Esophagus (tissue), 2 donors: ENCODE measurements around the gene BTG1. TPM values are rescaled to one million over a fixed set of nuclear protein-coding genes. Genes with fewer than 3 reads are reported as not detected.

ENCODE experiments used
- H3K27ac ChIP-seq, 2 donors: one replicate each; pipeline ENCODE4 v1.5.1; 2013; ENCODE audit warnings: low read depth in 2 of 2, mild to moderate bottlenecking in 2 of 2, inconsistent platforms in 1 of 2, low read length in 1 of 2, moderate library complexity in 1 of 2
- H3K27me3 ChIP-seq, 2 donors: one replicate each; pipeline ENCODE4 v1.6.1; 2013; ENCODE audit warnings: low read length in 2 of 2, control low read depth in 1 of 2, mild to moderate bottlenecking in 1 of 2; ENCODE audit not compliant: insufficient read depth in 2 of 2, control insufficient read depth in 1 of 2
- H3K36me3 ChIP-seq, 2 donors: one replicate each; pipeline ENCODE4 v1.6.1; 2013; ENCODE audit warnings: low read length in 1 of 2; ENCODE audit not compliant: control insufficient read depth in 2 of 2, insufficient read depth in 2 of 2
- H3K4me1 ChIP-seq, 2 donors: one replicate each; pipeline ENCODE4 v1.6.1; 2013; ENCODE audit warnings: low read length in 1 of 2; ENCODE audit not compliant: control insufficient read depth in 2 of 2, insufficient read depth in 2 of 2
- H3K4me3 ChIP-seq, 2 donors: one replicate each; pipeline ENCODE4 v1.5.1; 2013; ENCODE audit warnings: low read length in 2 of 2, mild to moderate bottlenecking in 2 of 2, low read depth in 1 of 2, moderate library complexity in 1 of 2
- H3K9me3 ChIP-seq, 2 donors: one replicate each; pipeline ENCODE4 v1.6.1; 2013; ENCODE audit warnings: mild to moderate bottlenecking in 2 of 2, low read depth in 1 of 2, low read length in 1 of 2, moderate library complexity in 1 of 2; ENCODE audit not compliant: control insufficient read depth in 2 of 2, insufficient read depth in 1 of 2
- WGBS, 2 donors: extraction: QIAGEN DNeasy Blood & Tissue Kit; methylation state at CpG; one replicate each; pipeline ENCODE4 v1.1.7; 2013; 5-methylcytosine and 5-hydroxymethylcytosine counted together
- polyA plus RNA-seq, 2 donors: library from polyadenylated mRNA; stranded (reverse); fragments of 200-250 nt; gene quantifications; one replicate each; pipeline ENCODE4 v1.2.3, GENCODE V29; 2013
- donor health status: healthy with polysubstance abuse.
- donor health status: Bipolar disorder and iron deficiency.

The BTG1 gene
- polyA plus RNA-seq, 2 donors: 23.6 to 28.0 TPM

- WGBS, 2 donors: 8 to 10% methylated on average over 5 of the region's 5 CpGs
- Histone ChIP-seq H3K4me3 (peak overlapping the region in 1 of 2 donors; percentile 99), H3K4me1 (no peaks in the 10 kb centered on the region), H3K27ac (peak overlapping the region in 1 of 2 donors; percentile 40), H3K27me3 (no peaks in the 10 kb centered on the region), H3K9me3 (no peaks in the 10 kb centered on the region), H3K36me3 (no peaks in the 10 kb centered on the region)
Observed at GRCh38 chr12:92142251-92142926, 3.3 kb downstream of the BTG1 start.

- Histone ChIP-seq H3K27ac (peak overlapping the region in 1 of 2 donors; percentile 73), H3K4me1 (no peaks in the 10 kb centered on the region), H3K27me3 (no peaks in the 10 kb centered on the region), H3K9me3 (no peaks in the 10 kb centered on the region), H3K36me3 (no peaks in the 10 kb centered on the region), H3K4me3 (peak overlapping the region in 1 of 2 donors; percentile 99)
- 3 to 6% methylated on average over 3 of the region's 3 CpGs for WGBS, 2 donors
Observed at GRCh38 chr12:92141591-92142121, 4.0 kb downstream of the BTG1 start.

DNA sequence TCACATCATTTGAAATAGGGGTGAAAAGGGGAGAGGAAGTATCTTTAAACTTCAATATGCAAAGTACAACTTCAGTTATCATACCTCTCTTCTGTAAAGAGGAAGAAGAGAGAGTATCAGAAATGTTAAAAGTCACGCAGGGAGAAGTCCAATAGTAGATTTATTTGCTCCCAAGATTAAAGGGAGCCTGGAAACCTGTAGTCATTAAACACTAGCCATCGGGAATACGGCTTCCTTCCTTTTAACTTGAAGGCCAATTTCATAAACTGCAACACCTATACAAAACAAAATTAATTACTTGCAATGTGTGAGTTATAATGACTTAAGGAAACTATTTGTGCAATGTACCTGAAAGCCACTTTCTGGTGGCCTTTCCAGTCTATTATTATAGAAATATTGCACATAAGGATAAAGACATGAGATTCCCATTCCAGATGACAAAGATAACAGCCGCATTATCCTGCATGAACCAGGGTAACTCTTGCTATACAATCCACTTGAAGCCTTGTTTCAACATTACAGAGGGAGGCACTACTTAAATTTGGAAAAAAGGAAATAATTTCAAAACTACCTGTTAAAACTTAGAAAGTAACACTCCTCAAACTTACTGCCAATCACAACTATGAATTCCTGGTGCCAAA lies 4.6 kb downstream of the BTG1 start:
- H3K27ac ChIP-seq: peak overlapping the region in 1 of 2 donors; percentile 61
- no peaks in the 10 kb centered on the region for H3K9me3 ChIP-seq
- no peaks in the 10 kb centered on the region for H3K36me3 ChIP-seq
- WGBS, 2 donors: 3 to 6% methylated on average over 4 of the region's 4 CpGs
- H3K4me1 ChIP-seq: peaks cover 0 to 4% of the 10 kb centered on the region in 2 donors
- peak overlapping the region; percentile 14 to 99 for H3K4me3 ChIP-seq
- H3K27me3 ChIP-seq: no peaks in the 10 kb centered on the region

DNA sequence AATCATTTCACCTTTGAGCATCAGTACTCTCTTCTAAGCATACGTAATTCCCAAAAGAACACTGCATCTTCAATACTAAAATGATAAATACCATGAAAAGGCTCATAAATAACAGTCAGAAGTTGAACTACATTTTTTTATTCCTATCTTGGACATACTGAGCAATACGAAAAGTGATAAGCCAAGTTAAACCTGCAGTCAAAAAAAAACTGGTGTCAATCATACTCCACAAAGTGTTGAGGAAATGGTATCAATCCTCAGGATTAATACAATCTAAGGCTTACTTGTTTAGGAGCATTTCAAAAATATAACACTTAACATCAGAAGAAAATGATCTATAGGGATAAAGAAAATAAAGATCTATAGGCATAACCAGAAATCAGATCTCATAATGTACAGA lies 5.5 kb downstream of the BTG1 start:
- Histone ChIP-seq H3K27ac (peak overlapping the region in 1 of 2 donors; percentile 80), H3K9me3 (no peaks in the 10 kb centered on the region), H3K27me3 (no peaks in the 10 kb centered on the region), H3K4me3 (peak overlapping the region in 1 of 2 donors; percentile 99), H3K4me1 (peaks cover 0 to 7% of the 10 kb centered on the region in 2 donors), H3K36me3 (no peaks in the 10 kb centered on the region)
- 13 to 16% methylated on average over 2 of the region's 2 CpGs for WGBS, 2 donors

GRCh38 chr12:92139634-92140150 lies 6.0 kb downstream of the BTG1 start:
- peak overlapping the region in 1 of 2 donors; percentile 80 for H3K27ac ChIP-seq
- H3K4me3 ChIP-seq: peak overlapping the region in 1 of 2 donors; percentile 99
- H3K27me3 ChIP-seq: no peaks in the 10 kb centered on the region
- 10 to 12% methylated on average over 2 of the region's 2 CpGs for WGBS, 2 donors
- peaks cover 0 to 7% of the 10 kb centered on the region in 2 donors for H3K4me1 ChIP-seq
- no peaks in the 10 kb centered on the region for H3K9me3 ChIP-seq
- no peaks in the 10 kb centered on the region for H3K36me3 ChIP-seq

DNA sequence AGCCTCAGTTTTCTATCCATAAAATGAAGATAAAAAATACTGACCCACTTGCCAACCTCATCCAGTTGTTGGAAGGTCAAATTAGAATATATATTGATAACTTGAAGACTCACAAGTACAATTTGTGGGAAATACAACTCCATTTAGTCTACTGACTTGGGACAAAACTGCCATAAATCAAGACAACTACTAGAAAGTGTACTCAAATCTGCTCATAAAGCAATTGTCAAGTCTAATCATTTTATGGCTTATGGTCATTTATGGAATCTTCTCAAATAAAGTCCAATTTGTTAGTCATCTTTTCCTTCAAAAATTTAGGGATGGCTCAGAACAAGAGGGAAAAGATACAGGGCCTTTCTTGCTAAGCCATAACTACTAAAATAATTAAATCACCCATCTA lies 7.0 kb downstream of the BTG1 start:
- H3K4me1 ChIP-seq: peaks cover 0 to 9% of the 10 kb centered on the region in 2 donors
- peak overlapping the region in 1 of 2 donors; percentile 33 for H3K4me3 ChIP-seq
- H3K27me3 ChIP-seq: no peaks in the 10 kb centered on the region
- no peaks in the 10 kb centered on the region for H3K9me3 ChIP-seq
- no peak overlapping the region for H3K27ac ChIP-seq
- H3K36me3 ChIP-seq: no peaks in the 10 kb centered on the region

GRCh38 chr12:92138144-92138543 lies 7.5 kb downstream of the BTG1 start:
- Histone ChIP-seq H3K27me3 (no peaks in the 10 kb centered on the region), H3K4me3 (peak overlapping the region in 1 of 2 donors; percentile 33), H3K36me3 (no peaks in the 10 kb centered on the region), H3K9me3 (no peaks in the 10 kb centered on the region), H3K4me1 (peaks cover 0 to 9% of the 10 kb centered on the region in 2 donors), H3K27ac (no peak overlapping the region)
- WGBS, 2 donors: 28 to 37% methylated on average over 1 of the region's 1 CpG

DNA sequence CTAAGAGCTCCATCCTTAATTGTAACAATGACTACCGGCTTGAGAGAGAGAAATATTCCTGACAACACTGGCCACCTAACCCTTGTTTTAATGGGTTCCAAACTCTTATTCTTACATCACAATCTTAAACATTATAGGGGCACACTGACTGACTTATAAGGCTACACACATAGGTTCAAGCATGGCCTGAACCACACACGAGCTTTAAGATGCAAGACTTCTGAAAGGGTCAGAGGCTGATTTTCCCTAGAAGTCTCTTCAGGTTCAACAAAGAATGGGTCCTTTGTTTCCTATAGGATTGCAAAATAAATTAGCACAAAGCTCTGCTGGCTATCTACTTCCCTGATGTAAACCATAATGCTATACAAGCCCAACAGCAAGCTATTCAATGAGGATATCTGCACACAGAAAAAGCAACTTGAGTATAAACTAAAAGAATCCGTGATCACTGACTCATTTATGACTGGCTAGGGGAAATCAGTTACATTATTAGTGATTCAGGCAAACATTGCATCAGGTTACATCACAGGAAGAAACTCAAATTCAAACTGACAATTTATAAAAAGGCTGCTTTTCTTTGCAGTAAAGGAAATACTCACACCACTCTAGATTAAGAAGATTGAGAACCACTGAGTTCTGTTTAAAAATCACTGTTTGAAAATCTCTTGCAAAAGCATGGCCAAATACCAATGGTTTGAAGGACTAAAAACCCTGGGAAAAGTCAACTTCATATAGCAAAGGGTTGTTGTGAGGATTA lies 8.5 kb downstream of the BTG1 start:
- H3K27me3 ChIP-seq: no peaks in the 10 kb centered on the region
- H3K36me3 ChIP-seq: no peaks in the 10 kb centered on the region
- WGBS, 2 donors: 50 to 51% methylated on average over 3 of the region's 3 CpGs
- H3K4me1 ChIP-seq: peaks cover 0 to 9% of the 10 kb centered on the region in 2 donors
- peak overlapping the region; percentile 41 to 65 for H3K27ac ChIP-seq
- H3K9me3 ChIP-seq: no peaks in the 10 kb centered on the region
- peak overlapping the region in 1 of 2 donors; percentile 33 for H3K4me3 ChIP-seq

GRCh38 chr12:92136026-92136730 lies 9.5 kb downstream of the BTG1 start:
- Histone ChIP-seq H3K4me3 (no peak overlapping the region), H3K36me3 (no peaks in the 10 kb centered on the region), H3K4me1 (peaks cover 0 to 9% of the 10 kb centered on the region in 2 donors), H3K9me3 (no peaks in the 10 kb centered on the region), H3K27me3 (no peaks in the 10 kb centered on the region), H3K27ac (peak overlapping the region; percentile 11 to 16)
- WGBS, 2 donors: 54 to 77% methylated on average over 8 of the region's 8 CpGs
